Breast epithelium (tissue), 4 donors: Measurements from ENCODE around the gene AGBL5. TPM values are rescaled to one million over a fixed set of nuclear protein-coding genes. Genes with fewer than 3 reads are reported as not detected.
A peak's percentile ranks its signal among the peaks of the same experiment; 100 is the strongest.

Experiments used
- DNase-seq, 2 donors: peaks; one replicate each; pipeline ENCODE4 v3.0.0-alpha.2; 2019; ENCODE audit warnings: low spot score in 2 of 2
- H3K27ac ChIP-seq, 2 donors: fragments of 200-600 bp; sonication (generic) in 1 of 2; one replicate each; pipeline ENCODE4 v1.5.1; 2016 to 2019; ENCODE audit warnings: mild to moderate bottlenecking in 1 of 2
- H3K27me3 ChIP-seq, 2 donors: fragments of 200-600 bp; sonication (generic) in 1 of 2; one replicate each; pipeline versions ENCODE4 v1.5.1 to v1.6.0; 2017 to 2019; ENCODE audit warnings: control low read depth in 1 of 2, mild to moderate bottlenecking in 1 of 2
- H3K36me3 ChIP-seq: fragments of 200-600 bp; one replicate; pipeline ENCODE4 v1.5.1; 2019
- H3K4me1 ChIP-seq, 2 donors: fragments of 200-600 bp; sonication (generic); one replicate each; pipeline ENCODE4 v1.5.1; 2016 to 2019; ENCODE audit warnings: control low read depth in 1 of 2
- H3K4me3 ChIP-seq, 3 donors: fragments of 200-600 bp; sonication (generic); 1 replicate in 2 of 3; 2 replicates in 1 of 3; pipeline ENCODE4 v1.5.1; 2016 to 2019; ENCODE audit warnings: mild to moderate bottlenecking in 3 of 3, moderate library complexity in 2 of 3
- H3K9me3 ChIP-seq, 2 donors: fragments of 200-600 bp; sonication (generic) in 1 of 2; one replicate each; pipeline ENCODE4 v1.5.1; 2016 to 2019; ENCODE audit warnings: control low read depth in 1 of 2
- POLR2A ChIP-seq: fragments of 450-650 bp; IDR thresholded peaks from one replicate; pipeline ENCODE4 v1.6.1; 2016; ENCODE audit warnings: antibody characterized with exemption, mild to moderate bottlenecking, moderate library complexity
- POLR2AphosphoS5 ChIP-seq, 3 donors: sonication (generic); formaldehyde crosslinking; IDR thresholded peaks; one replicate each; pipeline ENCODE4 v1.6.1; 2017; ENCODE audit warnings: antibody characterized with exemption in 3 of 3
- intact Hi-C: fragments of 100-400 bp; cut with DNase I; formaldehyde crosslinking; loops from one replicate; pipeline ENCODE4 v1.15.1; 2023; ENCODE audit warnings: low total_unique reads
- total RNA-seq, 3 donors: library from RNA; depleted of rRNA; stranded (reverse); fragments of >200 nt; gene quantifications; one replicate each; pipeline ENCODE4 v1.1.0, GENCODE V29; 2016
- TF ChIP-seq, protein P1 (sequence below), 3 donors: fragments of 450-650 bp; IDR thresholded peaks; one replicate each; pipeline ENCODE4 v1.5.1; 2016 to 2017; ENCODE audit warnings: antibody characterized with exemption in 3 of 3, mild to moderate bottlenecking in 3 of 3, moderate library complexity in 3 of 3

The AGBL5 gene
- total RNA-seq, 3 donors from 2014 or later, result 12.5 to 21.5 (median 16.1) TPM

DNA sequence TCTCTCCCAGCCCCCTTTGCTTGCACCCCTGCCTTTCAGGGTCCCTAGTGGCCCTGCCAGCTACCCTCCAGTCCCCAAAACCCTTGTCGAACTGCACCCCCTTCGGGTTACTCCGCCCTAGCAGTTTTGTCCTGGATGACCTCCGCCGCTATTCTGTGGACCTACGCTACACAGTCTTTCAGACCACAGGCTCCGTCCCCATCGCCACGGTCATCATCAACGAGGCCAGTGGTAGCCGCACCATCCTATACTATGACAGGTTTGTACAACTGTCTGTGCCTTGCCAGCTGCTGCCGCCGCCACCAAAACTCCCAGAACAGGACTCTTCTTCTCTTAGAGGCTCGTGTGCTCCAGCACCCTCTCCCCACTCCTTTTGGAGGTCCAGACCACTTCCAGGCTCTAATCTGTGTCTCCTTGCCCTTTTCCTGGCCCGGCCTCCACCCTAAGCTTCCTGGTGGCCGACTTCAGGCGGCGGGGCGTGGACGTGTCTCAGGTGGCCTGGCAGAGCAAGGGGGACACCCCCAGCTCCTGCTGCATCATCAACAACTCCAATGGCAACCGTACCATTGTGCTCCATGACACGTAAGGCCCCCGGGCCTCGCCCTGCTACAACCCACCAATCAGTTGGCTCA, 43.0 kb downstream of the AGBL5 start:
- Histone ChIP-seq H3K27ac (no peak overlapping the region), H3K4me3 (no peak overlapping the region), H3K27me3 (no peaks in the 10 kb centered on the region), H3K9me3 (no peaks in the 10 kb centered on the region), H3K4me1 (peaks cover 0 to 4% of the 10 kb centered on the region in 2 donors), H3K36me3 (no peaks in the 10 kb centered on the region)
- intact Hi-C loops, result loop anchor here (2.0 to 10.0 kb wide), 2 partner anchors 34 to 210 kb away; partner anchors contain the start of gene UCN
- DNase-seq, result no peak
- TF ChIP-seq POLR2AphosphoS5 (IDR thresholded peaks at IDR 0.05) (no peak), POLR2A (no peak)
- TF ChIP-seq, protein P1, sequence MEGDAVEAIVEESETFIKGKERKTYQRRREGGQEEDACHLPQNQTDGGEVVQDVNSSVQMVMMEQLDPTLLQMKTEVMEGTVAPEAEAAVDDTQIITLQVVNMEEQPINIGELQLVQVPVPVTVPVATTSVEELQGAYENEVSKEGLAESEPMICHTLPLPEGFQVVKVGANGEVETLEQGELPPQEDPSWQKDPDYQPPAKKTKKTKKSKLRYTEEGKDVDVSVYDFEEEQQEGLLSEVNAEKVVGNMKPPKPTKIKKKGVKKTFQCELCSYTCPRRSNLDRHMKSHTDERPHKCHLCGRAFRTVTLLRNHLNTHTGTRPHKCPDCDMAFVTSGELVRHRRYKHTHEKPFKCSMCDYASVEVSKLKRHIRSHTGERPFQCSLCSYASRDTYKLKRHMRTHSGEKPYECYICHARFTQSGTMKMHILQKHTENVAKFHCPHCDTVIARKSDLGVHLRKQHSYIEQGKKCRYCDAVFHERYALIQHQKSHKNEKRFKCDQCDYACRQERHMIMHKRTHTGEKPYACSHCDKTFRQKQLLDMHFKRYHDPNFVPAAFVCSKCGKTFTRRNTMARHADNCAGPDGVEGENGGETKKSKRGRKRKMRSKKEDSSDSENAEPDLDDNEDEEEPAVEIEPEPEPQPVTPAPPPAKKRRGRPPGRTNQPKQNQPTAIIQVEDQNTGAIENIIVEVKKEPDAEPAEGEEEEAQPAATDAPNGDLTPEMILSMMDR (IDR thresholded peaks at IDR 0.05), result no peak

DNA sequence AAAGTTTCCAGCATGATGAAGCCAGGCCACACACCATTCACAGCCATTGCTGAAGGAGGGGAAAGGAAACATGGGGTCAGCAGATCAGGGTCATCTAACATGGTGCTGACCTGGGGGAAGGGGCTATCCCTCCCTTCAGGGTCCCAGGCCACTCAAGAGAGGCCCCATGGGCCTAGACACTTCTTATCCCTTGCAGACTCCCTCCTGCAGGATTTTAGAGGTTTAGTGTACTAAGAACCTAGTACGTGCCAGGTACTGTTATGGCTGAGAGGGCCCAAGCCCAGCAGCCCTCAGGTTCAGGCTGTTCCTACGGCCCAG, 43.9 kb downstream of the AGBL5 start:
- no peak for TF ChIP-seq POLR2A
- TF ChIP-seq POLR2AphosphoS5 (IDR thresholded peaks at IDR 0.05), result no peak
- TF ChIP-seq, protein P1 (IDR thresholded peaks at IDR 0.05), result no peak
- intact Hi-C loops, result loop anchor here (2.0 to 10.0 kb wide), 2 partner anchors 33 to 209 kb away; partner anchors contain the start of gene UCN

DNA sequence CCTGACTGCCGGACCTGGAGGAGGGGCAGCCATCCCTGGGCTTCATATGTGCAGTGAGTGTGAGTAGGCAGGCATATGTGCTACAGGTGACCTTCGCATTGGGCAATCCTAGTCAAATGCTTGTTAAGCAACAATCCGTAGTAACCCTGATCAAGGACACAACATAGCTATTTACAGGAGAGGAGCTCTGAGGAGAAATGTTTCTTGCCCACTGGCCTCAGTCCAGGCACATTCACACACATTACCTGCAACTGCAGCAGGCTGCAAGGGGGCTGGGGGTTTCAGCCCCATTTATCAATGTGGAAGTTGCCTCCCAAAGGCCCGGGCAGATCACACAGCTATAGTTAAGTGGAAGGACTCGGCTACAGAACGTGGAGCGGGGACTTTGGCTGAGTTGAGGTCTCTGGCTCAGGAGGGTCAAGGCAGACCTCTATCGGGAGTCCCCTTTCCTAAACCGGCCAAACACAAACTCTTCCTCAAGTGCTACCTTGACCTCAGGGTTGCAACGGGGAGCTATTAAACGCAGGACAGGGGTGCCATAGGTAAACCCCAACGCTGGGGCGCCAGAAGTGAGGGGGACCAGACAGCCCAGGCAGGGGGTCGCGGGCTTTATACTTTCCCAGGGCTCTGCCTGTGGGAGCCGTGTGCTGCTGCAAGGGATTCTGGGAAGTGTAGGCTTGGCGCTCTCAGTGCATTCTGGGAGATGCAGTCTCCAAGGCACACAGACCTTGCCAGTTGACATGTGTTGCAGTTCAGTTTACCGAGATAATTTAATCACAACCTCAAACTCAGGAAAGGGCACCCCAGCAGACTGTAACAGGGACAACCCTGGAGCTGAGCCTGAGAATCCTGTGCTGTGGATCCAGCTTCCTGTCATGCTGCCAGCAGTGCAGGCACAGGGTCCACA, 44.5 kb downstream of the AGBL5 start:
- H3K4me1 ChIP-seq, result peaks cover 0 to 4% of the 10 kb centered on the region in 2 donors
- no peak for DNase-seq
- no peaks in the 10 kb centered on the region for H3K36me3 ChIP-seq
- peak overlapping the region; percentile 19 to 56 (median 40) for H3K4me3 ChIP-seq
- no peaks in the 10 kb centered on the region for H3K27me3 ChIP-seq
- no peaks in the 10 kb centered on the region for H3K9me3 ChIP-seq
- intact Hi-C loops, result loop anchor here (2.0 to 10.0 kb wide), 2 partner anchors 33 to 209 kb away; partner anchors contain the start of gene UCN
- no peak overlapping the region for H3K27ac ChIP-seq
- TF ChIP-seq, protein P1 (IDR thresholded peaks at IDR 0.05), result no peak
- TF ChIP-seq POLR2A (no peak), POLR2AphosphoS5 (IDR thresholded peaks at IDR 0.05) (no peak)

More for the DNA sequence above, 43.9 kb downstream of the AGBL5 start:
- Histone ChIP-seq H3K36me3 (no peaks in the 10 kb centered on the region), H3K4me1 (peaks cover 0 to 4% of the 10 kb centered on the region in 2 donors), H3K27me3 (no peaks in the 10 kb centered on the region), H3K4me3 (no peak overlapping the region), H3K9me3 (no peaks in the 10 kb centered on the region), H3K27ac (no peak overlapping the region)
- no peak for DNase-seq

DNA sequence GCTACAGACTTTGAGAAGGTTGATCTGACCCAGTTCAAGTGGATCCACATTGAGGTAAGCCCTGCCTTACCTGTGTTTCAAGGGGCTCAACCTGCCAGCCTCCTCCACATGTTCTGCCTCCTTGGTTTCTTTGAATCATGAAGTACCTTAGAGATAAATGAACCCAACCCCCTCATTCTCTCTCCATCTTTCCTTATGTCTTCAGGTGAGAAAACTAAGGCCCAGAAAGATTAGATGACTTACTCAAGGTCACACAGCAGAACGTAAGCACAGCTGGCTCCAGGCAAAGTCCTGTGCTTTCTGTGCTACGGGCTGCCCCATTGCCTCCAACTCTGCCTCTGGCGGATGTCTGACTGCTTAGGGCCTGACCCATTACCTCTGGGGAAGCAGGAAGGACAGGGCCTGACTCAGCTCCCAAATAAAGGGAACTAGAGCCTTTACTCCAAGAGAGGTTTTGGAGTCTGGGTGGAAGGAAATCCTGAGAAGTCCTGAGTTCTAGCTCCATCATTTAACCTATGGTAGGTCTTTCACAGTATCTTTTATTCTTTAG, 45.4 kb downstream of the AGBL5 start:
- no peaks in the 10 kb centered on the region for H3K27me3 ChIP-seq
- H3K9me3 ChIP-seq, result no peaks in the 10 kb centered on the region
- H3K27ac ChIP-seq, result no peak overlapping the region
- no peak overlapping the region for H3K4me3 ChIP-seq
- intact Hi-C loops, result loop anchor here (10.0 kb wide), 1 partner anchor 208 kb away; the partner anchor contains the start of gene UCN
- H3K4me1 ChIP-seq, result peaks cover 0 to 4% of the 10 kb centered on the region in 2 donors
- no peak for TF ChIP-seq POLR2AphosphoS5 (IDR thresholded peaks at IDR 0.05)
- no peaks in the 10 kb centered on the region for H3K36me3 ChIP-seq
- no peak for DNase-seq

DNA sequence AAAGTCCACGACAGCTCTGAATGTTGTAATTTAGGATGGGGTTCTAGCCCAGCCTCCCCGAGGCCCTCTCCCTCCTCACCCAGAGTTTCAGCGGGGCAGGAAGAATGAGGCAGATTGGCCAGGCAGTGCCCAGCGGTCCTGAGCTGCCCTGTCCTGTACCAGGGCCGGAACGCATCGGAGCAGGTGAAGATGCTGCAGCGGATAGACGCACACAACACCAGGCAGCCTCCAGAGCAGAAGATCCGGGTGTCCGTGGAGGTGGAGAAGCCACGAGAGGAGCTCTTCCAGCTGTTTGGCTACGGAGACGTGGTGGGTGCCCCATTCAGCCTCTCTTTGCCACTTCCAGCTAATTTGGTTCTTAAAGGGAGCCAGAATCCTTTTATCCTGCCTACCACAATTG, 45.9 kb downstream of the AGBL5 start:
- H3K36me3 ChIP-seq, result no peaks in the 10 kb centered on the region
- no peak overlapping the region for H3K4me3 ChIP-seq
- intact Hi-C loops, result loop anchor here (10.0 kb wide), 1 partner anchor 207 kb away; the partner anchor contains the start of gene UCN
- H3K4me1 ChIP-seq, result peaks cover 0 to 4% of the 10 kb centered on the region in 2 donors
- no peak overlapping the region for H3K27ac ChIP-seq
- no peak for DNase-seq
- TF ChIP-seq POLR2A (no peak), POLR2AphosphoS5 (IDR thresholded peaks at IDR 0.05) (no peak)
- TF ChIP-seq, protein P1 (IDR thresholded peaks at IDR 0.05), result no peak
- H3K27me3 ChIP-seq, result no peaks in the 10 kb centered on the region
- no peaks in the 10 kb centered on the region for H3K9me3 ChIP-seq
